HG03460 (cell line): ENCODE results near the gene TAL2.

Experiments used
- ATAC-seq: cut with Tn5 transposase; IDR thresholded peaks from one replicate; pipeline ENCODE4 v1.9.1; 2021; ENCODE audit not compliant: unreplicated experiment

The TAL2 gene

GRCh38 chr9:105673850-105674387 lies 11.7 kb downstream of the TAL2 start:
- ATAC-seq: no peak

- no peak for ATAC-seq
Observed at GRCh38 chr9:105676351-105676923, 14.2 kb downstream of the TAL2 start.

- no peak for ATAC-seq
Observed at GRCh38 chr9:105678163-105678562, 15.9 kb downstream of the TAL2 start.

GRCh38 chr9:105678781-105679180 lies 16.5 kb downstream of the TAL2 start:
- ATAC-seq: no peak

- no peak for ATAC-seq
Observed at GRCh38 chr9:105679257-105680022, 17.2 kb downstream of the TAL2 start.

GRCh38 chr9:105681313-105681712 lies 19.1 kb downstream of the TAL2 start:
- no peak for ATAC-seq

- no peak for ATAC-seq
Observed at GRCh38 chr9:105681724-105682123, 19.5 kb downstream of the TAL2 start.

- no peak for ATAC-seq
Observed at GRCh38 chr9:105683688-105684275, 21.5 kb downstream of the TAL2 start.

GRCh38 chr9:105686936-105687335 lies 24.7 kb downstream of the TAL2 start:
- ATAC-seq: no peak

GRCh38 chr9:105690742-105691141 lies 28.5 kb downstream of the TAL2 start:
- no peak for ATAC-seq

GRCh38 chr9:105693435-105694189 lies 31.4 kb downstream of the TAL2 start:
- ATAC-seq: peak; percentile 17

GRCh38 chr9:105694190-105694847 lies 32.1 kb downstream of the TAL2 start, which contains the start of gene TMEM38B:
Gene TMEM38B (plus strand): TSS chr9:105694541. CDS start chr9:105694661, 120 bp downstream.
- ATAC-seq: peak; percentile 75

- ATAC-seq: peak; percentile 63
Observed at GRCh38 chr9:105694848-105695581, 32.8 kb downstream of the TAL2 start.

- no peak for ATAC-seq
Observed at GRCh38 chr9:105696219-105696793, 34.0 kb downstream of the TAL2 start.

GRCh38 chr9:105697871-105698270 lies 35.6 kb downstream of the TAL2 start:
- no peak for ATAC-seq

GRCh38 chr9:105698348-105698870 lies 36.2 kb downstream of the TAL2 start:
- no peak for ATAC-seq

GRCh38 chr9:105700668-105701067 lies 38.4 kb downstream of the TAL2 start:
- no peak for ATAC-seq

- ATAC-seq: no peak
Observed at GRCh38 chr9:105701145-105701544, 38.9 kb downstream of the TAL2 start.

- ATAC-seq: no peak
Observed at GRCh38 chr9:105702207-105702606, 40.0 kb downstream of the TAL2 start.
